C4-2B (cell line): ENCODE results near the gene DLG4.

Experiments
- H3K27ac ChIP-seq: fragments of 450-650 bp; 2 replicates; pipeline ENCODE4 v1.5.1; 2017
- CTCF ChIP-seq: fragments of 450-650 bp; conservative IDR thresholded peaks from 2 replicates; pipeline ENCODE4 v1.5.1; 2017; ENCODE audit warnings: mild to moderate bottlenecking
- ZFX ChIP-seq: fragments of 450-650 bp; IDR thresholded peaks from 2 replicates; pipeline ENCODE4 v1.6.1; 2017

Gene DLG4

GRCh38 chr17:7208754-7209460, 10.7 kb downstream of the DLG4 start:
- TF ChIP-seq CTCF: no peak
- no peak for TF ChIP-seq ZFX
- H3K27ac ChIP-seq: no peak overlapping the region

- TF ChIP-seq CTCF: no peak
- TF ChIP-seq ZFX: no peak
- no peak overlapping the region for H3K27ac ChIP-seq
These were observed 11.5 kb downstream of the DLG4 start for GRCh38 chr17:7208027-7208571.

GRCh38 chr17:7207120-7208001, 12.3 kb downstream of the DLG4 start:
- TF ChIP-seq ZFX (no peak), CTCF (no peak)
- H3K27ac ChIP-seq: no peak overlapping the region

DNA sequence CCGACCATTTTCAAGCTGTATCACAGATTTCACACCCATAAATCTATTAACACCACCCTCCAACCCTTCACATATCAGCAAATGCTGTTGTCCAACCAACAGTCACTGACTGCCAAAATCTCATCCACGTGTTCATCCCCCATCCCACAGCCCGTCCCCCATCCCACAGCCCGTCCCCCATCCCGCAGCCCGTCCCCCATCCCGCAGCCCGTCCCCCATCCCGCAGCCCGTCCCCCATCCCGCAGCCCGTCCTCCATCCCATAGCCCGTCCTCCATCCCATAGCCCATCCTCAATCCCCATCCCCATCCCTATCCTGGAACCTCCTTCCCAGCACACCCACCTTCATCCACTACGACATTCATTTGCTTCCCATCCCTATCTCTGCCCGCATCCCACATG, 14.1 kb downstream of the DLG4 start:
- no peak overlapping the region for H3K27ac ChIP-seq

GRCh38 chr17:7204828-7205461, 14.7 kb downstream of the DLG4 start:
- TF ChIP-seq ZFX: no peak
- no peak for TF ChIP-seq CTCF
- no peak overlapping the region for H3K27ac ChIP-seq

More for the DNA sequence above, 14.1 kb downstream of the DLG4 start:
- no peak for TF ChIP-seq CTCF
- TF ChIP-seq ZFX: no peak

- H3K27ac ChIP-seq: no peak overlapping the region
These were observed 15.3 kb downstream of the DLG4 start for GRCh38 chr17:7204336-7204735.

More at GRCh38 chr17:7204336-7204735, 15.3 kb downstream of the DLG4 start:
- TF ChIP-seq CTCF (no peak), ZFX (no peak)
